Hepatocyte (in vitro differentiated cells): ENCODE results near the gene TM9SF4. TPM values are rescaled to one million over a fixed set of nuclear protein-coding genes. Genes with fewer than 3 reads are reported as not detected.
A peak's percentile ranks its signal among the peaks of the same experiment; 100 is the strongest.

Experiments used
- DNase-seq: peaks from one replicate; pipeline ENCODE4 v3.0.0-alpha.2; 2016; ENCODE audit warnings: low spot score
- H2AFZ ChIP-seq: fragments of 200-600 bp; sonication (generic); 2 replicates; pipeline ENCODE4 v1.6.0; 2016; ENCODE audit warnings: antibody characterized with exemption, mild to moderate bottlenecking
- H3K27ac ChIP-seq: fragments of 200-600 bp; sonication (generic); 2 replicates; pipeline ENCODE4 v1.5.1; 2016; ENCODE audit warnings: mild to moderate bottlenecking
- H3K27me3 ChIP-seq: fragments of 200-600 bp; sonication (generic); 2 replicates; pipeline ENCODE4 v1.6.1; 2016
- H3K36me3 ChIP-seq: fragments of 200-600 bp; sonication (generic); replicated peaks from 2 replicates; pipeline ENCODE4 v1.5.1; 2016; ENCODE audit warnings: low read depth; ENCODE audit not compliant: insufficient read depth
- H3K4me1 ChIP-seq: fragments of 200-600 bp; sonication (generic); 2 replicates; pipeline ENCODE4 v1.5.1; 2016; ENCODE audit warnings: mild to moderate bottlenecking, moderate library complexity; ENCODE audit not compliant: insufficient read depth
- H3K4me2 ChIP-seq: fragments of 200-600 bp; sonication (generic); 2 replicates; pipeline ENCODE4 v1.6.0; 2016
- H3K4me3 ChIP-seq: fragments of 200-600 bp; sonication (generic); 2 replicates; pipeline ENCODE4 v1.5.1; 2016; ENCODE audit warnings: mild to moderate bottlenecking
- H3K79me2 ChIP-seq: fragments of 200-600 bp; sonication (generic); 2 replicates; pipeline ENCODE4 v1.6.0; 2017; ENCODE audit warnings: mild to moderate bottlenecking
- H3K9me2 ChIP-seq: fragments of 200-600 bp; sonication (generic); replicated peaks from 2 replicates; pipeline ENCODE4 v1.6.0; 2017; ENCODE audit warnings: mild to moderate bottlenecking; ENCODE audit not compliant: insufficient read depth
- H3K9me3 ChIP-seq: fragments of 200-600 bp; sonication (generic); 2 replicates; pipeline ENCODE4 v1.5.1; 2016; ENCODE audit warnings: low read depth, mild to moderate bottlenecking
- H4K20me1 ChIP-seq: fragments of 200-600 bp; sonication (generic); 2 replicates; pipeline ENCODE4 v1.6.0; 2016; ENCODE audit warnings: mild to moderate bottlenecking; ENCODE audit not compliant: insufficient read depth, poor library complexity, severe bottlenecking
- CTCF ChIP-seq: fragments of 200-600 bp; sonication (generic); IDR thresholded peaks from 2 replicates; pipeline ENCODE4 v1.5.1; 2016; ENCODE audit warnings: antibody characterized with exemption, mild to moderate bottlenecking; ENCODE audit not compliant: poor library complexity
- EZH2 ChIP-seq: fragments of 200-600 bp; sonication (generic); IDR thresholded peaks from 2 replicates; pipeline ENCODE4 v1.6.1; 2016; ENCODE audit warnings: antibody characterized with exemption, mild to moderate bottlenecking, borderline replicate concordance
- EZH2phosphoT487 ChIP-seq: fragments of 200-600 bp; sonication (generic); IDR thresholded peaks from one replicate; pipeline ENCODE4 v1.6.1; 2018; ENCODE audit warnings: antibody characterized with exemption, mild to moderate bottlenecking, low read depth, moderate library complexity; ENCODE audit not compliant: unreplicated experiment, severe bottlenecking
- WGBS: methylation state at CpG from one replicate; pipeline ENCODE4 v1.1.6; 2016; ENCODE audit warnings: low lambda C conversion rate; ENCODE audit errors: missing lambda C conversion rate; 5-methylcytosine and 5-hydroxymethylcytosine counted together
- polyA plus RNA-seq: library from polyadenylated mRNA; unstranded; fragments of >200 nt; fragmentation: Nextera tagmentation; extraction: Ambion mirVana; gene quantifications from 2 replicates; pipeline ENCODE4 v1.2.1, GENCODE V29; 2016
- total RNA-seq: library from RNA; depleted of rRNA; stranded (reverse); fragments of >200 nt; gene quantifications from 2 replicates; pipeline ENCODE4 v1.2.3, GENCODE V29; 2014

TM9SF4 gene
- total and polyA plus RNA-seq, 2 experiments from 2014 or later = 65.3 to 86.4 TPM

GRCh38 chr20:32184961-32185603, 75.6 kb downstream of the TM9SF4 start:
- Histone ChIP-seq H2AFZ (no peak overlapping the region), H3K4me2 (no peak overlapping the region), H3K36me3 (no peaks in the 10 kb centered on the region), H3K4me3 (no peak overlapping the region), H3K9me3 (no peaks in the 10 kb centered on the region), H4K20me1 (no peaks in the 10 kb centered on the region), H3K4me1 (peaks cover 39% of the 10 kb centered on the region), H3K27me3 (no peaks in the 10 kb centered on the region), H3K27ac (no peak overlapping the region), H3K79me2 (peaks cover 33% of the 10 kb centered on the region), H3K9me2 (no peaks in the 10 kb centered on the region)
- no peak for DNase-seq
- TF ChIP-seq EZH2phosphoT487 (no peak), EZH2 (no peak), CTCF (no peak)
- 85% methylated on average over 10 of the region's 10 CpGs for WGBS

GRCh38 chr20:32186506-32186905, 77.0 kb downstream of the TM9SF4 start:
- Histone ChIP-seq H3K36me3 (no peaks in the 10 kb centered on the region), H3K4me1 (peaks cover 42% of the 10 kb centered on the region), H3K79me2 (peaks cover 36% of the 10 kb centered on the region), H4K20me1 (no peaks in the 10 kb centered on the region), H3K27me3 (no peaks in the 10 kb centered on the region), H3K4me2 (peak overlapping the region; percentile 12), H3K9me3 (no peaks in the 10 kb centered on the region), H3K27ac (no peak overlapping the region), H3K4me3 (no peak overlapping the region), H3K9me2 (no peaks in the 10 kb centered on the region), H2AFZ (no peak overlapping the region)
- no peak for TF ChIP-seq EZH2
- no peak for TF ChIP-seq EZH2phosphoT487
- TF ChIP-seq CTCF = no peak
- WGBS = 100% methylated on average over 1 of the region's 1 CpG
- no peak for DNase-seq

GRCh38 chr20:32188376-32189122, 79.0 kb downstream of the TM9SF4 start:
- DNase-seq = no peak
- peak overlapping the region; percentile 95 for H3K27ac ChIP-seq
- H3K36me3 ChIP-seq = no peaks in the 10 kb centered on the region
- H3K9me3 ChIP-seq = no peaks in the 10 kb centered on the region
- no peak overlapping the region for H2AFZ ChIP-seq
- peaks cover 40% of the 10 kb centered on the region for H3K4me1 ChIP-seq
- peak overlapping the region; percentile 93 for H3K4me2 ChIP-seq
- H3K27me3 ChIP-seq = no peaks in the 10 kb centered on the region
- 96% methylated on average over 17 of the region's 17 CpGs for WGBS
- H3K79me2 ChIP-seq = peaks cover 44% of the 10 kb centered on the region
- no peak overlapping the region for H3K4me3 ChIP-seq
- peaks cover 3% of the 10 kb centered on the region for H4K20me1 ChIP-seq
- no peaks in the 10 kb centered on the region for H3K9me2 ChIP-seq
- TF ChIP-seq CTCF (no peak), EZH2phosphoT487 (no peak), EZH2 (no peak)
